Stimulated activated CD8-positive, alpha-beta memory T cell treated with anti-CD3 and anti-CD28 coated beads, Interleukin-7, amount 100 ng/mL, for 1 hour (primary cell): ENCODE data around the gene SLC1A7.
"Not testable (repeated sequence)": the region's sequence is repeated elsewhere in the genome, so short reads cannot be mapped to it uniquely, and the experiment has no call there.

Experiments used
- DNase-seq, 2 donors: peaks; one replicate each; pipeline ENCODE4 v3.0.0-alpha.2; 2020; ENCODE audit warnings: low read depth in 2 of 2

Gene SLC1A7

DNA sequence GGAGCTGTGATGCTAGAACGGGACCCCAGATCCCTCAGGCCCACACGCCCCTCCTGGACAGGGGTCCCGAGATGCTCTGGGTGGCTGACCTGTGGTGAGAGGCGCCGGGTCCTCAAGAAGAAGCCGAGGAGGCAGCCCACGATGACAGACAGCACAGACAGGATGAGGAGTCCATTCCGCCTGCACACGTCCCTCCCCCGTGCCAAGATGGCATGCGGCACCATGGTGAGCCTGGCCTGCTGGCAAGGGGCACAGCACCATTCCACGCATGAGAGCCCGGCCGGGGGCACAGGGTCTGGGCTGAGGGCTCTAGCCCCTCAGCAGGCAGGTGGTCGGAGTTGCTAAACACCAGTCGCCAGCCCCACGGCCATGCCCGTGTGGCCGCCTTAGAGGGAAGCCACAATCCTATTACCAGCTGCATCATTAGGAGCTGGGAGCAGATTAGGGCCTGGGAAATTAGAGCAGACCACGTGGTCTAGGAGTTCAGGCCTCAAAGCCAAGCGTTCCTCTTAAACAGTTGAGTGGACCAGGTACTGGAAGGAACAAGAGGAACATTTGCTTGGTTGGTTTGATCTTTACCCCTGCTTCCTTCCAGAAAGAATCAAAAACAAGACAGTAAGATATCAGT is at the start of gene SLC1A7:
SLC1A7 (minus strand) TSS at position 413 of the 628 bp plus-strand sequence; CDS start at position 224, 189 bp downstream.
- no peak for DNase-seq

DNA sequence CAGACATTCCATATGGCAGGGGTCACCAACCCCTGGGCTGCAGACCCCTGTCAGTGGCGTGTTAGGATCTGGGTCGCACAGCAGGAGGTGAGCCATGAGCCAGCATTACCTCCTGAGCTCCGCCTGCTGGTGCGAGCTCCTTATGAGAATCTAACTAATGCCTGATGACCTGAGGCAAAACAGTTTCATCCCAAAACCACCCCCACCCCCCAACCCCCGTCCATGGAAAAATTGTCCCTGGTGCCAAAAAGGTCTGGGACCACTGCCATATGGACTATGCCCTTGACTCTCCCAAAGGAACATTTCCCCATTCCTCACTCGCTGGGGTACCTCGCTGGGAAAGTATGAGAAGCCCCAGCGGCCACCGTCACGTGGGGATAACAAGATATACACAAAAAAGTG is 47.8 kb upstream of the SLC1A7 start:
- no peak for DNase-seq

DNA sequence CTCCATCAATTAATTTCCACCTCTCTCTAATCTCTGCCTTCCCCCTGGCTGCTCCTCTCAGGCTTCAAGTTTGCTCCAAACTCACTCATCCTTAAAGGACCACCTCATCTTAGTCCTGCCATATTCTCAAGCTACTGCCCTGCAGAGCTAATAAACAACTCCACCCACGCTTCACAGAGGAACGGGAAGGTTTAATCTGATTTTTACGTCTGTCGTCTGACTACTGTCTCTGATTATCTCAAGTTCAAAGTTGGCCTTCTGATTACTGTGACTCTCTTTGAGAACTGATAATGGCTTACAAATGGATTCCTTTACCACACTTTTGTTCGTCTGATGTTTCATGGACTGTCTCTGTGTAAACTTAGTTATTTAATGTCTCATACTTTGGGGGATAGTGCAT is 46.6 kb upstream of the SLC1A7 start:
- no peak for DNase-seq

DNA sequence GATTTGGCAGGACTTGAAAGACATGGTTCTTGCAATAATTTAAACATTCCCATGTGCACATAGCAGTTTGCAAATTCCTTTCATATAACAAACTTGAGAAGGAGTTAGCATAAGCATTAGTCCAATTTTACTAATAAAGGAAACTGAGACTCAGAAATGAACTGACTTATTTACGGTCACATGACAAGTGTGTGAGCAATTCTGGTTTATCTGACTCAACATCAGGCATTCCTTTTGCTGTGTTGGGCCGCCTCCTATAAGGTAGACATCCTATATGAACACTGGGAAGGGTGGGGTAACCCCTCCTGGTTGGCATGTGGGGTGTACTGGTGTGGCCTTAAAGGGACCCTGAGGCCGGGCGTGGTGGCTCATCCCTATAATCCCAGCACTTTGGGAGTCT is 45.7 kb upstream of the SLC1A7 start:
- DNase-seq: no peak

DNA sequence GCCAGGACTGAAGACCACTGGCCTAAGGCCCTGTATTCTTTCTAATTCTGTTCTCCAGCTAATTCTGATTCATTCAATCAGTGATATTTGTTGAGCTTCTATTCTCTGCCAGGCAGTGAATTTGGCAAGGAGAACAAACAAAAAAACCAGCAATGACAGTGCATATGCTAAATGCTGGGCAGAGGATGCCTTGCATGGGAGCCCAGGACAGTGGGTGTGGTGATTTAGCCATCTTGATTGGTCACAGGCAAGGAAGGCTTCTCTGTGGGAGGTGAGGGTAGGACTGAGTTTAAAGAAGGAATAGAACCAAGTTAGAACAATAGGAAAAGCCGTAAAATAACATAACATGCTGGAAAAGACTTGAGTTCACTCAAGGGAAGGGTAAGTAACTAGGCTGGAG is 45.0 kb upstream of the SLC1A7 start:
- no peak for DNase-seq

DNA sequence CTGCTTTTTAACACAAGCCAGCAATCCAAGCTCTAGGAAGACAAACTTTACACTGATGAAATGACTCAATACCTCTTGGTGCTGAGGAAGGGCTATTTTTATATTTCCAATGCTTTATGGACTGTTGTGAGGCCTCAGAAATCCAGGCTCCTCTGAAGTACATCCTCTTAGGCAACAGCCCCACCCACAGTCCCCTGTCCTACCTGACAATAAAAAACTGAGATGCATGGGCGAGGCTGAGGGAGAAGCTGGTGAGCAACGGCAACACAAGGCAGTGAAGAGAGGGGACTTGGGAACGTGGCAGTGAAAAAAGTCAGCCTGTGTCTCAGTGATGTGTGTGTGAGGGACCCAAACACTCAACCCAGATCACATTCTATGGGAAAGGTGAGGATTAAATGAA is 44.1 kb upstream of the SLC1A7 start:
- no peak for DNase-seq

DNA sequence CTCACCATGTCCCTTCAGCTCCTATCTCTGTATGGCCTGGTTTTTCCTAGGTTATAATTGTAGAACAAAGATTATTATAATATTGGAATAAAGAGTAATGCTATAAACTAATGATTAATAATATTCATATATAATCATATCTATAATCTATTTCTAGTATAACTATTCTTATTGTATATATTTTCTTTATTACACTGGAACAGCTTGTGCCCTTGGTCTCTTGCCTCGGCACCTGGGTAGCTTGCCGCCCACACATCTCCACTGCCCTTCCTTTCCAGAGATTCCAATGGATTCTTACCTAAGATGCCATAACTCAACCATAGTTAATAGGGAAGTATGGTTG is 43.5 kb upstream of the SLC1A7 start:
- not testable (repeated sequence) for DNase-seq

DNA sequence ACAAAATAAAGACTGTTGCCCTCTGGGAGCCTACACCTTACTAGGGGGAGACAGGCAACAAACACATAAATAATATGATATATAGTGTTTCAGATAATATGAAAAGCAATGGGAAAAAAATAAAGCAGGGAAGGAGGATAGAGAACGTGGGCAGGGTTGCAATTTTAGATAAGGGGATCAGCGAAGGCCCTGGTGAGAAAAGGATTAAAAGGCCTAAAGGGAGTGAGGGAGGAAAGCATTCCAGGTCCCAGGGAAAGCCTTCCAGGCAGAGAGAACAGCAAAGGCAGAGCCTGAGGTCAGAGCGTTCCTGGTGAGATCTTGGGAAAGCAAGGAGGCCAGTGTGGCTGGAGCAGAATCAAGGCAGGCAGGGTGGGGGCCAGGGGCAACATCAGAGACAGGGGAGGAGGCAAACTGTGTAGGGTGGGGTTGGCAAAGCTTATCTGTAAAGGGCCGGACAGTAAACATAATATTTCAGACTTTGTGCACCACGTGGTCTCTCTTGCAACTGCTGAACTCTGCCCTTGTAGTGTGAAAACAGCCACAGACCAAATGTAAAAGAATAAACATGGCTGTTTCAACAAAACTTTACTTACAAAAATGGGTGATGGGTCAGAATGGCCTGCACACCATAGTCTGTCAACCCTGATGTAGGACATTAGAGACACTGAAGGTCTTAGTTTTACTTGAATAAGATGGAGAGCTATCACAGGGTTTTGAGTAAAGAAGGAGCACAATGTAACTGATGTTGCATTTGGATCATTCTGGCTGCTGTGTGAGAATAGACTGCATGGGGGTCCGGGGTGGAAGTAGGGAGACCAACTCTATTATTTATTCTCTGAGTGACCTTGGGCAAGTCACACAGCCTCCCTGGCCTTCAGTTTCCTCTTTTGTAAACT is 40.9 kb upstream of the SLC1A7 start:
- DNase-seq: no peak

DNA sequence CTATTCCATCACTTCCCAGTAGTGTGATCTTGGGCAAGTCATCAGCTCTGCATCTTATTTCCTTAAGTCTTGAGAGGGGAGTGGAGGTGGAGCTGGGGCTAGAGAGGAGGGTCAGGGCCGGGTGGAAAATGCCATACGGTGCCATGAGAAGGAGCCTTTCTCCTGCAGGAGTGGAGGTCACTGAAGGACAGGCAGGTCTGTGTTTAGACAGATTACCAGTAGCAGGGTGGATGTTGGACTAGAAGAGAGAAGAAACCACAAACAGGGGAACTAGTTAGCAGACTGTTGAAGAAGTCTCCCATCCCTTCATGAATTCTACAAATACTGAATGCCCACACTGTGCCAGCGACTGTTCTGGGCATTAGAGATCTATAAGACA is 40.3 kb upstream of the SLC1A7 start:
- no peak for DNase-seq

DNA sequence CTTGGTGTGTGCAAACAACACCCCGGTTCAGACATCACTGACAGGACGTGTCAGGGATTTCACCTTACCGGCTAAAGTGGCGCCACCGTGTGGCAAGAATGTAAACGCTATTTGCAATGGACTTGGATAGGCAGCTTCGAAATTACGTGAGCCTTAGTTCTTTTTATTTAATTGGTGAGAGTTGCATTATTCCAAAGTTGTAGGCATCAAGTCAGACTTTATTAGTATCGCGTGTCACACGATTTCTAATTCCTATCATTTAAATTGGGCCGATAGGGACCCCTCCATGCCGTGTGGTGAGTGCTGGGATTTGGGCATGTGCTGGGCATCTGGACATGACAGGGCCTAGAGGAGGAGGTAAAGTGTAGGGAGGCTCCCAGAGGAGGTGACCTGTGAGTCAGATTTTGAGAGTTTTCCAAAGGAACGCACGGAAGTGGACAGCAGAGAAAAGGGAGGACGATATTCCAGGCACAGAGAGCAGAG is 39.7 kb upstream of the SLC1A7 start:
- peak; percentile 54 to 68 for DNase-seq

DNA sequence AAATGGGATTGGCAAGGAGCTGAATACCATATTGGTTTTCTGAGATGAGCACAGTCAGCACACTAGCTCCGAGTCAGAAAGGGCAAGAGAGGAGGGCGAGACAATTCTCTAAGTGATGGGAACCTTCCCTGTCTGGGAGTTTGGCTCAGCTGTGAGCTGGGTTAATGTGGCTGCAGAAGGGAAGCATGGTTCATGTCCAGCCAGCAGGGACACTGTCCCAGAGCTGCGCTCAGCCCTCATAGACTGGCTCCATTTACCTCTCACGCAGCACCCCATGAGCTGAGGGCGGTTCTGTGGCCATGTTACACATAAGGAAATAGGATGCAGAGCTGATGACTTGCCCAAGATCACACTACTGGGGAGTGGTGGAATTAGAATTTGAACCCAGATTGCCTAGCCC is 38.5 kb upstream of the SLC1A7 start:
- no peak for DNase-seq

DNA sequence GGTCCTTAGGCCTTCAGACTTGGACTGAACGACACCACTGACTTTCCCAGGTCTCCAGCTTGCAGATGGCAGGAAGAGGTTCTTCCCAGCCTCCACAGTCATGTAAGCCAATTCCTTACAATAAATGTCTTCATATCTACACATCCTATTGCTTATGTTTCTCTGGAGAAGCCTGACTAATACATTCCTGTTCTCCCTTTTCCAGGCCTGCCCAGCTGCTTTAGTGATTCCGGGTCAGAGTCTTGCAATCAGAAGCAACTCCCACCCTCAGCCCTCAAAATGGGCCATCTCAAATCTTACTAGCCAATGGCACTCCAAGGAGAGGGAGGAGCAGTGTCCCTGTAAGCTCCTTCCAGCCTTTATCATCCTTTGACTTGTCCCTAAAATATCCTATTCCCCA is 37.8 kb upstream of the SLC1A7 start:
- DNase-seq: no peak

DNA sequence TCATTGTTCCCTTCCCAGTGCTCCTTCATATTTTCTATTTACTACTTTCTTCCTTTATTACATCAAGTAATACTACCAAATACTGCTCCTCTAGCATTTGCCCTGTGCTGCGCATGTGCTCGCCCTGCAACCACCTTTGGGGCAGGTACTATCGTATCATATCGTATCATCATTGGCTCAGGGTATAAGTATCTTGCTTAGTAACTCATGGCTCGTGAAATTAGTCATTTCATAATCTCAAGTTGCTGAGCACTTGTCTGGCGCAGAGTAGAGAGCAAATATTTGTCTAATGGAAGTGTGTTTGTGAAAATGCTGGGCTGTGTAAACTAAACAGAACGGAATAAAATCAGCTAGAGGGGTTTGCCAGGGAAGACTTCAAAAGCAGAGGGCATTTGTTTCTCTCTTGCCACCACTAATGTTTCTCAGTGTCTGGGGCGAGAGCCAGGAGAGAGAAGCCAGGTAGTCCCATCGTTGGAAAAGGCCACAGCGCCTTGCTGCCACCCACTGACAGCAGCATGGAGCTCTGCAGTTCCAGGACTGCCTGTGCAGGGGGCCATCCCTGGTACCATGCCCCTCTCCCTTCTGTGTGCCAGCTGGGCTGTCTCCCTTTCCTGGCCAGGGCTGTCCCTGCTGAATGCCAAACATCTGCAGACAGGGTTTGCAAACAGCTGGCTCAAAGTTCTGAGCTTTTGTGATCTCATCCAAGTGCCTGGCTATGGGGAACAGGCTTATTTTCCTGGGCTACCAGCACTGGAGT is 34.2 kb upstream of the SLC1A7 start:
- DNase-seq: no peak

DNA sequence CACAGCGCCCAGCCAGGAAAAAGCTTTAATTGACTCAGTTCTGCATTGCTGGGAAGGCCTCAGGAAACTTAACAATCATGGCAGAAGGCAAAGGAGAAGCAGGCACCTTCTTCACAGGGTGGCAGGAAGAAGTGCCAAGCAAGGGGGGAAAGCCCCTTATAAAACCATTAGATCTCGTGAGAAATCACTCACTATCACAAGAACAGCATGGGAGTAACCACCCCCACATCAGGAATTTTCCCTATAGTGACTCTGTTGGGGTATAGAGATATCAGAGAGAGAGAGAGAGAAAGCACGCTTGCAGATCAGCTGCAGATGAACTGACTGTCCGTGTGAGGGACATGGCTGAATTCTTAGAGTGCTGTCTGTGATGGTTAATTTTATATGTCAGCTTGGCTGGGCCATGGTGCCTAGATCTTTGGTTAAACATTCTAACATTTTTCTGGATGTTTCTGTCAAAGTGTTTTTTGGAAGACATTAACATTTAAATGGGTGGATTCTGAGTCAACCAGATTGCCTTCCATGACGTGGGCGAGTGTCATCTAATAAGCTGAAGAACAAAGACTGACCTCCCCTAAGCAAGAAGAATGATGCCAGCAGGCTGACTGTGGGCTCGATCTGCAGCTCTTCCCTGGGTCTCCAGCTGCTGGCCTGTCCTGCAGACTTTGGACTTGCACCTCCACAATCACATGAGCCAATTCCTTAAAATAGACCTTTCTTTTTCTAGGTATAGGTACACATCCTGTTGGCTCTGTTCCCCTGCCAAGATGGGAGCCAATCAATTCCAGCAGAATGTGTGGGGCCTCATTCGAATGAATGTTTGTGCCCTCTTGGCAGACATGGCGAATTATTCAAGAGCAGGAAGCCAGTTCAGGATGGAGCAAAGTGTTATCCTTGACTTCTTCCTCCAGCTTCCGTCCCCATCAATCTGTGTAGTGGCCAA is 32.8 kb upstream of the SLC1A7 start:
- no peak for DNase-seq

DNA sequence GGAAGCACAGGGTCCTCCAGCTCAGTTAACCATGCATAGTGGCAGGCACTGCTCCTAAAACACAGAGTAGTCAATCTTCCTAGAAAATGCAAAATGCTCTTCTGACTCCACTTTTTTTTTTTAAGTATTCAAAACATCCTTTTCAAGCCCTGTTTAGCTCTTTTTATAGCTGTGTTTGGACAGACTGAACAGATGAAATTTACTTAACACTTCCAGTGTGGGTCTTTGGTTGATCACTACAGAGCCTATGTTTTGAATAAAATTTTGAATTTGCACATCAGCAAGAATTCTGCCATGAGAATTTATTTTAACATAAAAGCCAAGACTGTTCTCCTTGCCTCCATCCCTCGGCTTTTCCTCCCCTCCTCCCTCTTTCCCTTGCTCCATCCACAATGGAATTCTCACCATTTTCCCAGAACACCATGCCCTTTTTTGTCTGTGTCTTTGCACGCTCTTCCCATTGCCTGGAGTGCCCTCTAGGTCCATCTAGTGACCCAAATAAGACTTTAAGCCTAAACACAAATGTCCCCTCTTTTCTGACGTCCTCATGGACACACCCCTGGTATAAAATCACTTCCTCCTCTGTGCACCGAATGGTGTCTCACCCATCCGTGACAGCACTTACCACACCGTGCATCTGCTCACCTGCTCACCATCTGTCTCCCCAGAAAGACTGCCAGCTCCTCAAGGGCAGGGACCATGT is 30.1 kb upstream of the SLC1A7 start:
- no peak for DNase-seq

DNA sequence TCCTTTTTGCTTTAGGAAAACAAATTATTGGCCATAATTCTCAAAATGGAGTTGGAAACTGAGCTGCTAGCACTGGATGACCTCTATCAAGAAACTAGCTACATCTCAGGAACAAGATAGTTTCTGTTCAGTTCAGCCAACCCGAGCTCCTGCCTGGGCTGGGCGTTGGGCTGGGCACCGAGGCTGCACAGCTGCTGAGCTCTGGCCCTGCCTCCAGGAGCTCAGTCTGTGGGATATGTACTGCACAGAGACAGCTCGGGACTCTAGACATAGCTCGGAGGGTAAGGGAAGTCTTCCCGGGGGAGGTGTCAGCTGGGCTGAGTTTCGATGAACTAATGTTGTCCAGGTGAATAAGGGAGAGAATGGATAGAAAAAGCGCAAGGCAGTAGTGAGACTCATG is 24.5 kb upstream of the SLC1A7 start:
- DNase-seq: no peak

DNA sequence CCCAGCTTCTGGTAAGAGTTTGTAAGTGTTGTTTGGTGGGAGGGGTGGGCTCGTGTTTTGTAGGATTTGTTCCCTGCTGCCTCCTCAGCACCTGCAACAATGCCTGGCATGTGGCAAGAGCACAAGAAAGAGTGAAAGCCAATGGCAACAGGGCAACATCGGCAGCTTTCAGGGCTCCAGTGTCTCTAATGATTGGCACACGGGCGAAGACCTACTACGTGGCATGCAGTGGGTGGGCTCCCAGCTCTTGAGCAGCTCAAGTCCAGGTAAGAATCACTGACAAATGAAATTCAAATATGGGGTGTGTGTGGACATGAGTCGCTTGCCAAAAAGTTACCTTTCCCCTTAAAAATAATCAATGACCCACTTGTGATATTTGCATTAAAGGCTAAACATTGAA is 23.9 kb upstream of the SLC1A7 start:
- no peak for DNase-seq

DNA sequence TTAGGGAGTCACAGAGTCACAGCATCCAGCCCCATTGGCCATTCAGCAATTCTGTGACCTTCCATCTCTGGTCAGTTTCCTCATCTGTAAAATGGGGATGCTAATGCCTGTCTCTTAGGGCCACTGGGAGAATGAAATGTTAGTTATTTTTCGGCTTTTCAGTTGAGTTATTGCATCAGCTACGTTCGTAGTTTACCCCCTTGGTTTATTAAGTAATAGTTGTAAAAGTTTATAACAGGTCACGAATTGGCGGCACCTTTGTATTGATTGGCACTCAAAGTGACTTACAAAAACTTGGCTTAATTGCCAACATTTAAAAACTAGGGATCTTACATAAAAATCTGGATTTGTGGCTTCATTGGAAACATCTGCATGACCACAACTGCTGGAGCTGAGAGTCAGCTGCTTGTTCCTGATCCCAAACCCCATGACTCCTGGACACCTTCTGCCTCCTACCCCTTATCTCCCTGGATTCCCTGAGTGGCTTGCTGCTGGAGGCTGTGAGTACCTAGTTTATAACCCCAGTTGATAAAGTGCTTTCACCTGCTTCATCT is 23.0 kb upstream of the SLC1A7 start:
- DNase-seq: no peak

DNA sequence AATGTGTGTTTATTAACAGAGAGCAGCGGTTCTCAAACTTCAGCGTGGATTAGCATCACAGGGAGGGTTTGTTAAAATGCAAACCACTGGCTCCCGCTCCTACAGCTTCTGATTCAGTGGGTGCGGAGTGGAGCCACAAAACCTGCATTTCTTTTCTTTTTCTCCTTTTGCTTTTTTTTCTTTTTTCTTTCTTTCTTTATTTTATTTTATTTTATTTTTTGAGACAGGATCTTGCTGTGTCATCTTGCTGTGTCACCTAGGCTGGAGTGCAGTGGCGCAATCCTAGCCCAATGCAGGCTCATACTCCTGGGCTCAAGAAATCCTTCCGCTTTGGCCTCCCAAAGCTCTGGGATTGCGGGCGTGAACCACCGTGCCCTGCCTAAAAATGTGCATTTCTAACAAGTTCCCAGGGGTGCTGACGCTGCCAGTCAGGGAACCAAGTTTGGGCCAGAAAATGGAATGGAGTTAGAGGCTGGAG is 20.9 kb upstream of the SLC1A7 start:
- no peak for DNase-seq

DNA sequence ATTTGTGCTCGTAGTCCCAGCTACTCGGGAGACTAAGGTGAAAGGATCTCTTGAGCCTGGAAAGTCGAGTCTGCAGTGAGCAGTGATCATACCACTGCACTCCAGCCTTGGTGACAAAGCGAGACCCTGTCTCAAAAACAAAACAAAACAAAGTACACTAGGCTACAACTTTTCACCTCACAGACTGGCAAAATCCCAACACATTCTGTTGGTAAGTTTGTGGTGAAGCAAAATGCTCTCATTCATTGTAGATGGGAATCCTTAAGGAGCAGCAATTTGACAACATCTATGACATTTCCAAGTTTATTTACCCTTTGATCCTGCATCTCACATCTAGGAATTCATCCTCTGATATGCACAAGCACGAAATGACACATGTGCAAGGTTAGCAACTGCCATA is 20.2 kb upstream of the SLC1A7 start:
- DNase-seq: no peak
